HepG2 (cell line): Measurements from ENCODE around the gene CHDH. TPM values are rescaled to one million over a fixed set of nuclear protein-coding genes. Genes with fewer than 3 reads are reported as not detected.

Experiments
- BRCA1 ChIP-seq: sonication (generic); formaldehyde crosslinking; IDR thresholded peaks from 2 replicates; pipeline ENCODE4 v1.4.0; 2020; ENCODE audit warnings: missing genetic modification reagents
- ELF1 ChIP-seq: sonication (generic); formaldehyde crosslinking; IDR thresholded peaks from 2 replicates; pipeline ENCODE4 v1.4.0; 2020; ENCODE audit warnings: missing genetic modification reagents
- FOXP1 ChIP-seq, 2 experiments: fragments of 450-650 bp in 1 of 2; IDR thresholded peaks; 2 replicates each; pipeline ENCODE4 v1.6.1; 2017 to 2018; ENCODE audit warnings: antibody characterized with exemption in 1 of 2
- IRF1 ChIP-seq: sonication (generic); formaldehyde crosslinking; IDR thresholded peaks from 2 replicates; pipeline ENCODE4 v1.4.0; 2020; ENCODE audit warnings: low read depth, mild to moderate bottlenecking, missing genetic modification reagents
- KDM4B ChIP-seq: sonication (generic); formaldehyde crosslinking; IDR thresholded peaks from 2 replicates; pipeline ENCODE4 v1.4.0; 2020; ENCODE audit warnings: missing genetic modification reagents
- NFAT5 ChIP-seq: sonication (generic); formaldehyde crosslinking; IDR thresholded peaks from 2 replicates; pipeline ENCODE4 v1.4.0; 2020; ENCODE audit warnings: missing genetic modification reagents
- NFRKB ChIP-seq: fragments of 450-650 bp; IDR thresholded peaks from 2 replicates; pipeline ENCODE4 v1.6.1; 2017
- SRF ChIP-seq: IDR thresholded peaks from 2 replicates; pipeline ENCODE4 v1.6.1; 2011; ENCODE audit warnings: mild to moderate bottlenecking, low read depth, low read length, moderate library complexity
- TFDP1 ChIP-seq: IDR thresholded peaks from 2 replicates; pipeline ENCODE4 v1.6.1; 2016; ENCODE audit warnings: missing compliant biosample characterization, missing genetic modification reagents, borderline replicate concordance
- U2AF2 ChIP-seq: fragments of 200-400 bp; formaldehyde crosslinking; IDR thresholded peaks from 2 replicates; pipeline ENCODE4 v1.6.1; 2017; ENCODE audit warnings: low read depth, mild to moderate bottlenecking, low read length
- ZBTB25 ChIP-seq: IDR thresholded peaks from 2 replicates; pipeline ENCODE4 v1.6.1; 2018; ENCODE audit warnings: missing genetic modification reagents
- ZBTB44 ChIP-seq: sonication (generic); formaldehyde crosslinking; IDR thresholded peaks from 2 replicates; pipeline ENCODE4 v1.4.0; 2020; ENCODE audit warnings: missing genetic modification reagents
- ZNF446 ChIP-seq: sonication (generic); formaldehyde crosslinking; IDR thresholded peaks from 2 replicates; pipeline ENCODE4 v1.5.0; 2020; ENCODE audit warnings: mild to moderate bottlenecking, missing genetic modification reagents
- ZNF468 ChIP-seq: sonication (generic); formaldehyde crosslinking; IDR thresholded peaks from 2 replicates; pipeline ENCODE4 v1.8.0; 2022; ENCODE audit warnings: mild to moderate bottlenecking, moderate library complexity, missing genetic modification reagents
- ZNF558 ChIP-seq: sonication (generic); formaldehyde crosslinking; IDR thresholded peaks from 2 replicates; pipeline ENCODE4 v1.9.0; 2022; ENCODE audit warnings: mild to moderate bottlenecking, missing genetic modification reagents, borderline replicate concordance
- ZNF597 ChIP-seq: sonication (generic); formaldehyde crosslinking; IDR thresholded peaks from 2 replicates; pipeline ENCODE4 v1.5.0; 2020; ENCODE audit warnings: missing genetic modification reagents
- ZNF670 ChIP-seq: sonication (generic); formaldehyde crosslinking; IDR thresholded peaks from 2 replicates; pipeline ENCODE4 v1.8.0; 2022; ENCODE audit warnings: mild to moderate bottlenecking, missing genetic modification reagents, borderline replicate concordance
- ZSCAN20 ChIP-seq: sonication (generic); formaldehyde crosslinking; IDR thresholded peaks from 2 replicates; pipeline ENCODE4 v1.4.0; 2020; ENCODE audit warnings: missing genetic modification reagents, mild to moderate bottlenecking, borderline replicate concordance
- polyA plus RNA-seq, 8 experiments: library from polyadenylated mRNA; depleted of rRNA in 3 of 8; stranded (reverse) in 7 of 8; unstranded in 1 of 8; fragments of >200 nt; fragmentation: Illumina TruSeq in 4 of 8; extraction: Trizol in 4 of 8; gene quantifications; 2 replicates each; pipeline versions ENCODE4 v1.2.1 to v1.2.3, GENCODE V29; 2011 to 2016; ENCODE audit warnings: low read depth in 4 of 8, missing spikeins in 1 of 8, mixed read lengths in 1 of 8; ENCODE audit not compliant: insufficient read depth in 1 of 8
- total RNA-seq, 5 experiments: library from RNA; depleted of rRNA; stranded (reverse); fragments of >200 nt; fragmentation: Illumina TruSeq; extraction: Trizol; gene quantifications; 2 replicates each; pipeline ENCODE4 v1.2.3, GENCODE V29; 2016; ENCODE audit warnings: low read depth in 1 of 5

The CHDH gene
- total and polyA plus RNA-seq, 2 of the 13 experiments (the other 11 are each of a cell fraction or from before 2014, with no cell fraction given) = 28.1 to 48.9 TPM

- TF ChIP-seq ZBTB25 (CRISPR knock-in tag) = no peak
- 0 out of 2 replicates have a peak, but pooled peaks have one; percentile 35 for TF ChIP-seq IRF1 (CRISPR knock-in tag)
- no peak for TF ChIP-seq ZSCAN20 (CRISPR knock-in tag)
- no peak; the same call in 1 of the 2 replicates for TF ChIP-seq NFAT5 (CRISPR knock-in tag)
- no peak for TF ChIP-seq FOXP1 (IDR thresholded peaks at IDR 0.05)
- no peak for TF ChIP-seq FOXP1 (CRISPR knock-in tag; IDR thresholded peaks at IDR 0.05)
- TF ChIP-seq ELF1 (CRISPR knock-in tag) = peak; percentile 95
- TF ChIP-seq ZNF468 = no peak
- TF ChIP-seq TFDP1 (CRISPR knock-in tag) = no peak
- TF ChIP-seq U2AF2 = no peak
- no peak for TF ChIP-seq ZNF597 (CRISPR knock-in tag)
- TF ChIP-seq ZBTB44 (CRISPR knock-in tag) = no peak
- peak; percentile 87 for TF ChIP-seq ZNF670 (CRISPR knock-in tag)
- TF ChIP-seq SRF = no peak
- TF ChIP-seq BRCA1 (CRISPR knock-in tag) = no peak
- no peak for TF ChIP-seq ZNF558 (CRISPR knock-in tag)
- peak; percentile 96 for TF ChIP-seq KDM4B (CRISPR knock-in tag)
- TF ChIP-seq ZNF446 (CRISPR knock-in tag) = no peak
- TF ChIP-seq NFRKB = no peak
Measured at GRCh38 chr3:53881691-53882593, 35.7 kb upstream of the CHDH start, which contains the start of gene ACTR8 (continued).
